ENCODE data around the gene USP5.

USP5 gene

GRCh38 chr12:6830286-6830890 lies 21.6 kb upstream of the USP5 start:
- H3K4me1 ChIP-seq (ENCODE audit: low read depth, poor library complexity, severe bottlenecking), result peaks cover 5% of the 10 kb centered on the region
- H3K27ac ChIP-seq, result no peak overlapping the region
- H3K36me3 ChIP-seq (ENCODE audit: insufficient read depth), result no peaks in the 10 kb centered on the region
- no peak overlapping the region for H2AFZ ChIP-seq (ENCODE audit: low read depth)
- no peak overlapping the region for H3K4me2 ChIP-seq
- no peak for TF ChIP-seq CTCF (conservative IDR thresholded peaks at IDR 0.05; ENCODE audit: low read depth, low read length)
- no peak overlapping the region for H3K9ac ChIP-seq
- H4K20me1 ChIP-seq (ENCODE audit: insufficient read depth), result no peaks in the 10 kb centered on the region
- H3K4me3 ChIP-seq (IDR thresholded peaks at IDR 0.05; ENCODE audit: insufficient read depth, low read depth, low read length), result no peak overlapping the region
- H3K79me2 ChIP-seq (ENCODE audit: insufficient read depth, low read depth), result no peaks in the 10 kb centered on the region
- peaks cover 67% of the 10 kb centered on the region for H3K27me3 ChIP-seq (ENCODE audit: insufficient read depth, low read depth)

DNA sequence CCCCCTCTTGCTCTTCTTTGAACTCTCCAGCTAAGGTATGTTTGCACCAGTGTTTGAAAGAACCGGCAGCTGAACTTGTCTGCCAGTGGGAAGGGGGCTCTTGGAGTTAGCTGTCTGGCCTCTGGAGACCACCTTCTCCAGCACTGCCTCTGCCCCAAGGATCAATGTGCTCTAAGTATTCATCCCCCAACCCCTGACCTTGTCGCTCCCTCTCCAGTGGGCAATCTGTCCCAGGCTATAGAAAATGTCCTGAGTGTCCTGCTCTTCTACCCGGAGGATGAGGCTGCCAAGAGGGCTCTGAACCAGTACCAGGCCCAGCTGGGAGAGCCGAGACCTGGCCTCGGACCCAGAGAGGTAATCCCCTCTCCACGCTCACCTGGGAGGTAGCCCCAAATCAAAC lies 21.0 kb upstream of the USP5 start:
- H3K36me3 ChIP-seq (ENCODE audit: insufficient read depth), result no peaks in the 10 kb centered on the region
- no peaks in the 10 kb centered on the region for H3K79me2 ChIP-seq (ENCODE audit: insufficient read depth, low read depth)
- no peak overlapping the region for H3K4me2 ChIP-seq
- H3K4me1 ChIP-seq (ENCODE audit: low read depth, poor library complexity, severe bottlenecking), result no peaks in the 10 kb centered on the region
- no peaks in the 10 kb centered on the region for H4K20me1 ChIP-seq (ENCODE audit: insufficient read depth)
- H3K27me3 ChIP-seq (ENCODE audit: insufficient read depth, low read depth), result peaks cover 63% of the 10 kb centered on the region
- H3K9ac ChIP-seq, result no peak overlapping the region
- TF ChIP-seq CTCF (conservative IDR thresholded peaks at IDR 0.05; ENCODE audit: low read depth, low read length), result no peak
- no peak overlapping the region for H3K4me3 ChIP-seq (IDR thresholded peaks at IDR 0.05; ENCODE audit: insufficient read depth, low read depth, low read length)
- H3K27ac ChIP-seq, result no peak overlapping the region
- no peak overlapping the region for H2AFZ ChIP-seq (ENCODE audit: low read depth)

DNA sequence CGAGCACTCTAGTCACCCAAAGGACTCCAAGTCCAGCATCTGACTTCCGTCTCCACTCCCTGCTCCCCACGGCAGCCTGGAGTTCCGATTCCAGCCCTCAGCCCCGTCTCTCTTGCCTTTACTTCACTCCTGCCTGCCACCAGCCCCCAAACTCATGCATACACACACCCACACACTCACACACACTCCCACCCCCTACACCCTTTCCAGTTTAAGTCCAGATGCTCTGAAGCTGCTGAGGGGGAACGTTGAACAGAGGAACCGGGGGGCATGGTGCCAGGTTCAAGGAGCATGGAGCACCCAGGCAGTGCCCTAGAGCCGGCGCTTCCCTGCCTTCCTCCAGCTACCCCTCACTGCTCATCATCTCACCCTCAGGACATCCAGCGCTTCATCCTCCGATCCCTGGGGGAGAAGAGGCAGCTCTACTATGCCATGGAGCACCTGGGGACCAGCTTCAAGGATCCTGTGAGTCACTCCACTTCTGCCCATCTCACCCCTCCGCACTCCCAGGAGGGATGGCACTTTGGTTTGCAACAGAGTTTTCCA lies 20.4 kb upstream of the USP5 start:
- no peak for TF ChIP-seq CTCF (conservative IDR thresholded peaks at IDR 0.05; ENCODE audit: low read depth, low read length)
- Histone ChIP-seq H3K4me2 (no peak overlapping the region), H3K36me3 (ENCODE audit: insufficient read depth) (no peaks in the 10 kb centered on the region), H3K4me1 (ENCODE audit: low read depth, poor library complexity, severe bottlenecking) (no peaks in the 10 kb centered on the region), H3K27me3 (ENCODE audit: insufficient read depth, low read depth) (peaks cover 59% of the 10 kb centered on the region), H3K9ac (no peak overlapping the region), H2AFZ (ENCODE audit: low read depth) (no peak overlapping the region), H4K20me1 (ENCODE audit: insufficient read depth) (no peaks in the 10 kb centered on the region), H3K4me3 (IDR thresholded peaks at IDR 0.05; ENCODE audit: insufficient read depth, low read depth, low read length) (no peak overlapping the region), H3K79me2 (ENCODE audit: insufficient read depth, low read depth) (no peaks in the 10 kb centered on the region), H3K27ac (no peak overlapping the region)

GRCh38 chr12:6832125-6832524 lies 19.8 kb upstream of the USP5 start:
- no peak overlapping the region for H3K27ac ChIP-seq
- H4K20me1 ChIP-seq (ENCODE audit: insufficient read depth), result no peaks in the 10 kb centered on the region
- peaks cover 53% of the 10 kb centered on the region for H3K27me3 ChIP-seq (ENCODE audit: insufficient read depth, low read depth)
- no peak overlapping the region for H3K4me3 ChIP-seq (IDR thresholded peaks at IDR 0.05; ENCODE audit: insufficient read depth, low read depth, low read length)
- H3K4me2 ChIP-seq, result no peak overlapping the region
- H3K79me2 ChIP-seq (ENCODE audit: insufficient read depth, low read depth), result no peaks in the 10 kb centered on the region
- TF ChIP-seq CTCF (conservative IDR thresholded peaks at IDR 0.05; ENCODE audit: low read depth, low read length), result no peak
- H3K36me3 ChIP-seq (ENCODE audit: insufficient read depth), result no peaks in the 10 kb centered on the region
- no peaks in the 10 kb centered on the region for H3K4me1 ChIP-seq (ENCODE audit: low read depth, poor library complexity, severe bottlenecking)
- H3K9ac ChIP-seq, result no peak overlapping the region
- H2AFZ ChIP-seq (ENCODE audit: low read depth), result no peak overlapping the region

Data from KMS-11 (cell line).